ENCODE data around the gene APOBEC3H. TPM values are rescaled to one million over a fixed set of nuclear protein-coding genes. Genes with fewer than 3 reads are reported as not detected.

Gene APOBEC3H
- total RNA-seq, 1 donor = 1.9 TPM

- H3K4me1 ChIP-seq (ENCODE audit: insufficient read depth, low read length) = peaks cover 79% of the 10 kb centered on the region
- no peaks in the 10 kb centered on the region for H3K27me3 ChIP-seq (ENCODE audit: insufficient read depth, low read length)
- no peak overlapping the region for H3K4me3 ChIP-seq (ENCODE audit: low read length)
- H3K9me3 ChIP-seq (ENCODE audit: low read depth, low read length) = no peaks in the 10 kb centered on the region
These were observed 6.5 kb upstream of the APOBEC3H start for GRCh38 chr22:39090426-39091064.

- Histone ChIP-seq H3K9me3 (ENCODE audit: low read depth, low read length) (no peaks in the 10 kb centered on the region), H3K4me3 (ENCODE audit: low read length) (no peak overlapping the region), H3K4me1 (ENCODE audit: insufficient read depth, low read length) (peaks cover 87% of the 10 kb centered on the region), H3K27me3 (ENCODE audit: insufficient read depth, low read length) (no peaks in the 10 kb centered on the region)
These were observed 5.6 kb upstream of the APOBEC3H start for GRCh38 chr22:39091126-39092081.

GRCh38 chr22:39092111-39092862, 4.8 kb upstream of the APOBEC3H start:
- H3K4me3 ChIP-seq (ENCODE audit: low read length) = no peak overlapping the region
- H3K9me3 ChIP-seq (ENCODE audit: low read depth, low read length) = no peaks in the 10 kb centered on the region
- H3K4me1 ChIP-seq (ENCODE audit: insufficient read depth, low read length) = peaks cover 96% of the 10 kb centered on the region

GRCh38 chr22:39094717-39095389, 2.2 kb upstream of the APOBEC3H start:
- Histone ChIP-seq H3K4me1 (ENCODE audit: insufficient read depth, low read length) (peaks cover 100% of the 10 kb centered on the region), H3K9me3 (ENCODE audit: low read depth, low read length) (no peaks in the 10 kb centered on the region), H3K4me3 (ENCODE audit: low read length) (no peak overlapping the region), H3K27me3 (ENCODE audit: insufficient read depth, low read length) (no peaks in the 10 kb centered on the region)

More at GRCh38 chr22:39092111-39092862, 4.8 kb upstream of the APOBEC3H start:
- H3K27me3 ChIP-seq (ENCODE audit: insufficient read depth, low read length) = no peaks in the 10 kb centered on the region

GRCh38 chr22:39095971-39096370, 1.1 kb upstream of the APOBEC3H start:
- H3K4me1 ChIP-seq (ENCODE audit: insufficient read depth, low read length) = peaks cover 94% of the 10 kb centered on the region
- H3K27me3 ChIP-seq (ENCODE audit: insufficient read depth, low read length) = no peaks in the 10 kb centered on the region

GRCh38 chr22:39098026-39098425, 982 bp downstream of the APOBEC3H start:
- Histone ChIP-seq H3K4me3 (ENCODE audit: low read length) (no peak overlapping the region), H3K27me3 (ENCODE audit: insufficient read depth, low read length) (no peaks in the 10 kb centered on the region), H3K4me1 (ENCODE audit: insufficient read depth, low read length) (peaks cover 74% of the 10 kb centered on the region), H3K9me3 (ENCODE audit: low read depth, low read length) (no peaks in the 10 kb centered on the region)

More at GRCh38 chr22:39095971-39096370, 1.1 kb upstream of the APOBEC3H start:
- Histone ChIP-seq H3K4me3 (ENCODE audit: low read length) (no peak overlapping the region), H3K9me3 (ENCODE audit: low read depth, low read length) (no peaks in the 10 kb centered on the region)

- no peaks in the 10 kb centered on the region for H3K9me3 ChIP-seq (ENCODE audit: low read depth, low read length)
- no peak overlapping the region for H3K4me3 ChIP-seq (ENCODE audit: low read length)
- H3K27me3 ChIP-seq (ENCODE audit: insufficient read depth, low read length) = no peaks in the 10 kb centered on the region
- peaks cover 68% of the 10 kb centered on the region for H3K4me1 ChIP-seq (ENCODE audit: insufficient read depth, low read length)
These were observed 1.5 kb downstream of the APOBEC3H start for GRCh38 chr22:39098576-39098975.

GRCh38 chr22:39101226-39101625, 4.2 kb downstream of the APOBEC3H start:
- Histone ChIP-seq H3K4me3 (ENCODE audit: low read length) (no peak overlapping the region), H3K9me3 (ENCODE audit: low read depth, low read length) (no peaks in the 10 kb centered on the region), H3K4me1 (ENCODE audit: insufficient read depth, low read length) (peaks cover 42% of the 10 kb centered on the region), H3K27me3 (ENCODE audit: insufficient read depth, low read length) (no peaks in the 10 kb centered on the region)

- Histone ChIP-seq H3K27me3 (ENCODE audit: insufficient read depth, low read length) (no peaks in the 10 kb centered on the region), H3K4me3 (ENCODE audit: low read length) (no peak overlapping the region), H3K4me1 (ENCODE audit: insufficient read depth, low read length) (peaks cover 20% of the 10 kb centered on the region), H3K9me3 (ENCODE audit: low read depth, low read length) (no peaks in the 10 kb centered on the region)
These were observed 6.4 kb downstream of the APOBEC3H start for GRCh38 chr22:39103431-39103830.

- Histone ChIP-seq H3K27me3 (ENCODE audit: insufficient read depth, low read length) (no peaks in the 10 kb centered on the region), H3K4me3 (ENCODE audit: low read length) (no peak overlapping the region), H3K4me1 (ENCODE audit: insufficient read depth, low read length) (peaks cover 11% of the 10 kb centered on the region), H3K9me3 (ENCODE audit: low read depth, low read length) (no peaks in the 10 kb centered on the region)
These were observed 9.3 kb downstream of the APOBEC3H start for GRCh38 chr22:39106326-39106725.

- H3K4me3 ChIP-seq (ENCODE audit: low read length) = no peak overlapping the region
- no peaks in the 10 kb centered on the region for H3K9me3 ChIP-seq (ENCODE audit: low read depth, low read length)
- peaks cover 11% of the 10 kb centered on the region for H3K4me1 ChIP-seq (ENCODE audit: insufficient read depth, low read length)
- H3K27me3 ChIP-seq (ENCODE audit: insufficient read depth, low read length) = no peaks in the 10 kb centered on the region
These were observed 11.4 kb downstream of the APOBEC3H start for GRCh38 chr22:39108487-39108886.

GRCh38 chr22:39109361-39109760, 12.3 kb downstream of the APOBEC3H start:
- no peak overlapping the region for H3K4me3 ChIP-seq (ENCODE audit: low read length)
- H3K4me1 ChIP-seq (ENCODE audit: insufficient read depth, low read length) = peaks cover 11% of the 10 kb centered on the region
- no peaks in the 10 kb centered on the region for H3K27me3 ChIP-seq (ENCODE audit: insufficient read depth, low read length)
- no peaks in the 10 kb centered on the region for H3K9me3 ChIP-seq (ENCODE audit: low read depth, low read length)

- H3K4me1 ChIP-seq (ENCODE audit: insufficient read depth, low read length) = peaks cover 24% of the 10 kb centered on the region
- H3K9me3 ChIP-seq (ENCODE audit: low read depth, low read length) = no peaks in the 10 kb centered on the region
- H3K4me3 ChIP-seq (ENCODE audit: low read length) = no peak overlapping the region
- no peaks in the 10 kb centered on the region for H3K27me3 ChIP-seq (ENCODE audit: insufficient read depth, low read length)
These were observed 13.9 kb downstream of the APOBEC3H start for GRCh38 chr22:39110631-39111561.

GRCh38 chr22:39114112-39114511, 17.1 kb downstream of the APOBEC3H start:
- Histone ChIP-seq H3K4me1 (ENCODE audit: insufficient read depth, low read length) (peaks cover 52% of the 10 kb centered on the region), H3K27me3 (ENCODE audit: insufficient read depth, low read length) (no peaks in the 10 kb centered on the region), H3K4me3 (ENCODE audit: low read length) (no peak overlapping the region), H3K9me3 (ENCODE audit: low read depth, low read length) (no peaks in the 10 kb centered on the region)
